Measurements from ENCODE around the gene TSFM.
"Not testable (repeated sequence)": the region's sequence is repeated elsewhere in the genome, so short reads cannot be mapped to it uniquely, and the experiment has no call there.

TSFM gene

DNA sequence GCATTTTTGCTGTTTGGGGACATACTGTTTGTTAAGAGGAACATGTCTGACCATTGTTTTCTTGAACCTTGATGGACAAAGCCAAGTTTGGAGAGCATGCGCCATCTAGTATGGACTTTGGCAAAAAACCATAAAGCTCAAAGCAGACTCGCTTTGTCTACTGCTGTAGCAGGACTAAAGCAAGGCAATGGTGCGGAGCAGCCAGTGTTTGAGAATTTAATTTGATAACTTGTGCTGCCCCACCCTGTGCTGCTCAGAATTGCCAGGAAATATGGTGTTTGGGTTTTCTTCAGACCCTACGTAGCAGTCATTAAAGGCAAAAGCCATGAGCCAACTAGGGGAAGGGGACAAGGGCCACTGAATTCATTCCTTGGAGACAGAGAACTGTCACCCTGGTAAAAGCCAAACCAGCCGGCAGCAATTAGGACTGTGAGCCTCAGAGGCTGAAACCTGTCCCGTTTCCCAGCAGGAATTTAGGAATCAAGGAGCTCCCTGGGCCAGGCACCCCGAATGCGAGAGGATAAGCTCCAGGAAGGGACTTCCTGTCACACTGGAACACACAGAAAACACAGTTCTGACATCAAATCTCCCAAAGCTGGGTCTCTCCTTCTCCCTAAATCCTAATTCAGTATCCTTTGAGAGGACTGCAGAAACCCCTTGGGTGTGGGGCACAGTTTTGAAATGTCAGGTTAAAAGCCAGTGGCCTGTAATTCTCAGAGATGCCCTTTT is 34.8 kb downstream of the TSFM start:
- DNase-seq = no peak

DNA sequence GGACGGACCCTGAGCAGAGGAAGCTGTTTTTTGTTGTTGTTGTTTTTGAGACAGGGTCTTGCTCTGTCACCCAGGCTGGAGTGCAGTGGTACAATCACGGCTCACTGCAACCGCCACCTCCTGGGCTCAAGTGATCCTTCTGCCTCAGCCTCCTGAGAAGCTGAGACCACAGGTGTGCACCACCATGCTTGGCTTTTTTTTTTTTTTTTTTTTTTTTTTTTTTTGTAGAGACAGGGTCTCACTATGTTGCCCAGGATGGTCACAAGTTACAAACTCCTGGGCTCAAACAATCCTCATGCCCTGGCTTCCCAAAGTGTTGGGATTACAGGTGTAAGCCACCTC is 35.4 kb downstream of the TSFM start:
- DNase-seq = not testable (repeated sequence)

DNA sequence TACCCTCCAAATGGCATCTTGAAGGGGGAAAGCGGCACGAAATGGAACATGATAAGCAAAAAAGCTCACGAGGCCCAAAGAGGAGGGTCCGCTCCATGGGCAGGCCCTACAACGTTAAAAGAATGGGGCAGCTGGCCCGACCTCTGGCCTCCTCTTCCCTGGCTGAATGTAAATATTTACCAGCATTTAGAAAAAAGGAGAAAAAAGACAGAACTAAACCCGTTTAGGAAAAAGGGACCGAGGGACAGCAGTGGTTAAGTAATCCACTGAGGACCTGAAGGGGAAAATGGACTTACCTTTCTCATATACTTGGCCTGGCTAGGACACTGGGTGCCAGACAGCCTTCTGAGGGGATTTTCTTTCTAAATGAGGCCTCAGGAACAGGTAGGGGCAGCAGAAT is 37.5 kb downstream of the TSFM start:
- DNase-seq = not testable (repeated sequence)

DNA sequence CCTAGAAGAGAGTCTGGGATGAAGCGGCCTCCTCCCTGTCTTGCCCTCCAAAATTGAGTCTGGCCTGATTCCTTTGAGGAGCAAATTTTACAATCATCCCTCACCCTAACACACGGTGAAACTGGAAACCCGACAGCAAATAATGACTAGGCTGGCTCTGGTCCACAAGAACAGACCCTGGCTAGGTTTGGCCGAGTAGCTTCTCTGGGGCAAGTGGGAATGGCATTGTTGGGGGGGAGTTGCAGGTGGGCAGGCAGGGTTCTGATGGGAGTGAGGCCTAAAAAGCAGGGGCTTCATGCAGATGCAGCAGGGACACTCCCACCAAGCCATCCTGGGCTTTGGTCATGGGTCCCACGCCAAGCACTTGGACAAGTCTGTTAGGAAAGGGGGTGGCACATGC is 38.4 kb downstream of the TSFM start:
- not testable (repeated sequence) for DNase-seq

DNA sequence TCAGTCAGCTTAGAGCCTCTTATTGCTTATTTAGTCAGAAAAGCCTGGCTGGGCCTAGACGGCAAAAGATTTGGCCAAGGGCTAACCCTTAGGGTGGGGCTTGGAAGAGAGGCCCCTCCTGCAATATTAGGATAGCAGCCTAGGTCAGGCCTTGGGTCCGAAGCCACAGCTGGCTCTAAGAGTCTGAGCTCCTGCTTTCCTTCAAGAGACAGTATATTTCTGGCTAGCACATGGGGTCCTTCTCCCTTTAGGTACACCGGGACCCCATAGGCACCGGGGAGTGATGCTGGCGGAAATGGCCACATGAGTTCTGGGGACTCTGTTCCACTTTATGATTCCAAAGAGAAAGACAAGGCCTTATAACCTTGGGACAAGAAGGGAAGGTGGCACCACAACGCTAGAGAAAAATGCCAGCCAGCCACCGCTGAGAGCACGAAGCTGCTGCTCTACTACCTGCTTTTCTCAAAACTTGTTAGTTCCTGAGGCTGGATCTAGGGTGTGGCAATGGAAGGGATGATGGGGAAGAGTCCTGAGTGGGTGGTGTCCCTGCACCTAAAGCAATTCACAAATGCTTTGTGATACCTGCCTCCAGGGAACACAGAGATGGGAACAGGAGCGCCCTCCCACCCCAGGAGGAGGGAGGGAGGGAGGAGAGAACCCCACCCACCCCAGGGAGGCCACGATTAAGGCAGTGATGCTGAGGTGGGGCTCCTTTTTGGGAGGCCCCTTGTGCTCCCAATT is 39.1 kb downstream of the TSFM start:
- no peak for DNase-seq

DNA sequence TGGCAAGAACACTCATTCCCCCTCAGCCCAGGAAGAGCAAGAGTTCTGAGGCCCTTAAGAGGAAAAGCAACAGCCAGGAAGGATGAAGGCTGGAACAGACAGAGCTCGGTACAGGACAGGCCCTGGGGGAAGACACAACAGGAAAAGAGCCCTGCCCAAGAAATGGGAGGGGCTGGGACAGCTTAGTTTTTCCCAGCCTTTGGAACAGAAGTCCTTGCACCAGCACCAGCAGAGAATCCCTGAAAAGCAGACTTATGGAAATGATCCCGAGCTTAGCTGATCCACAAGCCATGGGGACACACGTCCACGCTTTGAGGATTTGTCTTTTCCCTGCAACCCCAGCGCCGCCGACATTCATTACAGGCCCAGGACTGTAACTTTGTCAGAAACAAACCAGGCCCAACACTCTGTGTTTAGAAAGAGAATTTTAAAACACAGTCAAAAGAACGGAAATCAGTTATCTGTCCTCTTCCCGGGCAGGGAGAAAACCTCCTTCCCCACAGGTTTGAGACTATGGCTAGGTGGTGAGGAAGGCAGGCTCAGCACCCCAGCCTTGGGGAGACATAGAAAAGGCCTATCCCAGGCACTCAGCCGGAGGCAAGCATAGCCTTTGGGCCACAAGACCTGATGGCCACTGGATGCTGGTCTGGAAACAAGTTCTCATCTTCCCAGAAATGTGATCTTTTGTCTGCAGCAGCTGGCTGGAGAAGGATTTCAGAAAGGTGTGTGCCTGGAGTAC is 40.0 kb downstream of the TSFM start:
- DNase-seq = no peak

DNA sequence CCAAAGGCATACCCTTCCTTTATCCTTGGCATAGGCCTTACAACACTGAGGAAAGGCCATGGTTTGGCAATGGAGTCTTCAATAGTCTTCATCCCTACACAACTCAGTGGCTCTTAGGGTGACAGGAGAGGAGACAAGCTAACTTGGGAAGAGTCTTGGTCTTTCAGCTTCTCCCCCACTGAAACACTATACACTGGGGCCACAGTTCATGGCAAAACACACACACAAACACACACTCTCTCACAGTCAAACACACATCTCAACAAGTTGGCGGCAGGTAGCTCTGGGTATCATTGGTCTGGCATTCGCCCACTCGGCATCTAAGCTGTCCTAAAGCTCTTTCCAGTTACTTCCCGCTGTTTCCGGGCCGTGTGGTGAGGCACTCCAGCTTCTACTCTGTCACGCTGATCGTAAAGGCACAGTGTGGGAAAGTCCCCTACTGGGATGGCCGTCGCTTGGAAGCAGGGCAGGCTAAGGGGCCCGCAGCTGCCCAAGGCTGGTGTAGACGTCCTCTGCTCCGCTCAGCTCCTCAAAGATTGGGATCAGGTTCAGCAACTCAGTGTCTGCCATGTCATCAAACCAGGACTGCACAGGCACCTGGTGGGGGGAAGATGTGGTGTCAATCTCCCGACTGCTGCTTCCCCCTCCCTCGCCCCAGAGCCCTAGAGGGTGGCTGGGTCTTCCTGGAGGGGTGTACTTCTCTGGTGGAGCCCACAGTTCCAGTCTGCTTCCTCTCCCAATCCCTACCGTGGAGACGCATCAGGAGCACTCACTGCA is 40.7 kb downstream of the TSFM start:
- no peak for DNase-seq

DNA sequence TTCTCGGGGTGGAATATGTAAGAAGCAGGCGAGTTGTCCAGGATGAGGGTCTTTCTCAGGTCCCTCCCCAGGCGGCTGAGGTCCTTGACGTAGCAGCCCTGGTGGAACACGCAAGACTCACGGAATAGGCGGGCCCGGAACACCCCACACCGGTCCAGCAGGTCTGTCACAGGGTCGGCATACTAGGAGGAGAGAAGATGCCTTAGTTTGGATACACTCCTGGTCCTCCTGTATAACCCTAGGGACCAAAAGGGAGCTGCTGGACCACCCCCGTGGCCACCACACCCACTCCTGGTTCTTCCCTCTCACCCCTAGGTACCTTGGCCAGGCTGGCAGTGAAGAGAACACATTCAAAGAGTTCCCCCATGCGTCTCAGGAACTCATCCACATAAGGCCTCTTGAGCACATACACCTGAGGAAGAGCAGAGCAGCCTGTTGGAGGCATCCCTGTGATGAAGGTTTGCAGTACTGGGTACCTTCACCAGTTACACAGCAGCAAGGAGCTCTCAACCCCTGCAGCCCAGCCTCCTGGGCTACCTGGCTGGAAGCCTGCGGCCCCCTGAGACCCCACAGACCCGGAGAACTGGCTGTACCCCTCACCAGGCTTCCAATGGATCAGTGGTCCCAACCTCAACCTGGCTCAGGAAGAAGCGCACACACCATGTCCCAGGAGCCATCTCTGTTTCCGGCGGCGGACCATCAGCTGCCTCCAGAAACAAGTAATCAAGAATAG is 41.5 kb downstream of the TSFM start:
- DNase-seq = no peak

DNA sequence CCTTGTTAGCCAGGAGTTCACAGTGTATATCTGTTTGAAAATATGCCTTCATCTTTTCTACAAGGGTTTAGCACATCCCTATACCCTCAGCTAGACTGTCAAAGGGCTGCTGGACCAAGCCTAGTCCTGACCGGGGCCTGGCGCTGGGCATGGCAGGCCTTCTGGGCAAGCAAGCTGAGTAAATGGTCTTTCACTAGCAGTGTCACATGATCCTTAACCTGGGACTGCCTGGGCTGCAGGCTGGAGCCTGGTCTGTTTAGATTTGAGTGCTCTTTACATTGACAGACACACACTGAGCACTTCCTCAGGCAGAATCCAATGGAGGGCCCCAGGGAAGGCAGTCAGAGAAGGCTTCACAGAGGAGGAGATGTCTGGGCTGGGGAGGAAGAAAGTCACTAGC is 42.9 kb downstream of the TSFM start:
- no peak for DNase-seq

DNA sequence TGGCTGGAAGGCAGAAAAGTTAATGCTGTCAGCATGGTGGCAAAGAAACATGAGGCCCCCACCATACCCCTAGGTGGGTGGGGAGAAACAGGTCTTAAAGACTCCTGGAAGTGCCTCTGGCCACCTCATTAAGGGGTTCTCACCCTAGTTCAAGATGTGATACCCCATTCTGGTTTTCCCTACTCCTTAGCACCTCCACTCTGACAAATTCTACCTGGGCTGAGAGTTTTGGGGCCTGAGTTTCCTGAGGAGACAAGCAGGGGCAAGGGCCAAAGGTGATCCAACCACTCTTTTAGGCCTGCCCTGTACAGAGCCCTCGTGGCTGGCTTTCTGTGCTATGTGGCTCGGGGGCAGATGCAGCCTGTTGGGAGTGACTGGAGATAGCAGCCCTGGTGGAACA is 43.8 kb downstream of the TSFM start:
- DNase-seq = no peak

DNA sequence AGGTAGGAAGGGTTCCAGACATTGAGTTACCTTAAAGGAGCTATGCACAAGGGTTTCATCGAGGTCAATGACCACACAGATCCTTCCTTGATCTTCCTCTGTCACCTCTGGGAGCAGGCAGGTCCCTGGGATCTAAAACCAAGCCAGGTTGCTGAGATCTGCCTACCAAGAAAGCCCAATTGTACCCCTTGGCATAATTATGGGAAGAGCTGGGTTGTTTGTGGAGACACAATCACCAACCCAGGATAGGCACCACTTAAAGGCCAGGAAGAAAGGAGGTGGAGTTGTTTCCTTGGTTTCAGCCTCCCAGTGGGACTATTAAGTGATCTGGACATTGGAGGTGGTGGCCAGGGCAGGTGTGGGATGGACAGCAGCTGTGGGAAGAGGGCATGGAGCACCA is 44.4 kb downstream of the TSFM start:
- DNase-seq = no peak

DNA sequence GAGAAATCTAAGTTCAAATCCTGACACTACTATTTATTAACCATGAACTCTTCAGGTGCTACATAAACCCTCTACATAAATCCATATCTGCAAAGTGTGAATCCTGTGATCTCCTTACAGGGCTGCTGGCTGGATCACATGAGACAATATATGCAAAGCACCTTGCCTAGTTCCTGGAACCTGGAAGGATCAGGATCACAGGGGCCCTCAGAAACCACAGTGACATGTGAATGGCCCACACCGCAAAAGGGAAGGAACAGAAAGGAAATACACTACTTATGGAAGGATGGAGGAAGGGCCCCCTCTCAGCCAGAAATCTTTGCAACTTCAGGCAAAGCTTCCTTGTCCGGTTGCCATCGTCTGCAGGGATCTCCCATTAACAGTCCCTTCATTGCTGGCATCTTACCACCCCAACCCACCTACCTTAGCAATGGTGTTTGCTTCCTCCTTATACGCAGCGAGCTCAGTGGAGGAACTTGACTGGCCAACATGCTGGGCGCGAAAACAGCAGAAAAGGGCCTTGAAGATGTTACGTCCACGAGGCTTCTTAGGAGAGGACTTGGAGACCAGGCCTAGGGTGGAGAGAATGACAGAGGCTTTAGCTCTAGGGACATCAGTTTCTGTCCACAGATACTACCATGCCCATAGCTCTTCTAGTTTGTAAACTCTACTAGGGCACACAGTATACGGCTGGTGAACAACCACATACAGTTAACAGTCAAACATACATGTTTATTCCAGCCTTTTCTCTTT is 46.6 kb downstream of the TSFM start:
- no peak for DNase-seq

DNA sequence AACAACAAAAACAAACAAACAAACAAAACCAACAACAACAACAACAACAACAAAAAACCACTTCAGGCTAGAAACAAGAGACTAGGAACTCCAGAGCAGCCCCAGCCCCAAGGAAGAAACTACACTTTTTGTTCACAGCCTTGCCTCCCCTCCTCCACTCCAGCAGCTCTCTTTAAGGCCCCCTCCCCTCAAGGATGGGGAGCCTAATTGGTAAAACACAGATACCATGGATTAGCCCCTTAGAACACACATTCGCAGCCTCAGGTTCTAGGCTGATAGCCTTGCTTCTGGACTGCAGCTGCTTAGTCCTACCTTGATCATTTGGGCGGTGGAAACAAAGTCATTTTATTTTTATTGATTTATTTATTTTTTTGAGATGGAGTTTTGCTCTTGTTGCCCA is 47.8 kb downstream of the TSFM start:
- DNase-seq = no peak

DNA sequence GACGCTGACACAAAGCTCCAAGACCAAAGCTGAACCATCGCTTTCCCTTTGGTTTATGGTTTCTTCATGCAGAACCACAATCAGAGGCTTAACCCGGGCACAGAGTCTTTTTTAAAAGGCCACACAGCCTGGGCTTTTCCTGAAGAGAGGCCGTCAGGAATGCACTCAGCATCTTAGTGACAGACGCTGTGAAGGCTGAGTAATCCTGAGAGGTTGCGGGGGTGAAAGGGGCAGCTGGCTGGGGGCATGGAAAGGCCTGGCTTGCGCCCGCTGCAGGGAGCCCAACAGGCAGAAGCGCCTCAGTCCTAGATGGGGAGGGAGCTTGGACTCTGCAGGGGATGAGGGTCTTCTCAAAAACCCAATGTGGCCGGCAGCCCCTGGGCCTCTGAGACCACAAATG is 50.4 kb downstream of the TSFM start:
- DNase-seq = no peak

DNA sequence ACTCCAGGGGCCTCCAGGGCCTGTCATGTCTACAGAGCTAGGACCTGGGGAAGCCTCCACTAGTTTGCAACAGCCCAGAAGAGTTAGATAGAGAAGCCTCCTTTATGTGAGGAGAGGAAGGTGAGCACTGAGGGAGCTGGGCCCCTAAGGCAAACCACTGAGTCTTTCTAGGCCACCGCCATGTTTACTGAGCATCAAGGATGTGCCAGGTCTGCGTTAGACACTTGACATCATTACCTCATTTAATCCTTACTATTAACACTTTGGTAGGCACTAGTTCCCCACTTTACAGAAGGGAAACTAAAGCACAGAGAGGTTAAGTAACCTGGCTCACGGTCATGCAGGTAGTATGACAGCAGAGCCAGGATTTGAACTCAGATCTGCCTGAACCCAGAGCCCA is 51.1 kb downstream of the TSFM start:
- DNase-seq = no peak

DNA sequence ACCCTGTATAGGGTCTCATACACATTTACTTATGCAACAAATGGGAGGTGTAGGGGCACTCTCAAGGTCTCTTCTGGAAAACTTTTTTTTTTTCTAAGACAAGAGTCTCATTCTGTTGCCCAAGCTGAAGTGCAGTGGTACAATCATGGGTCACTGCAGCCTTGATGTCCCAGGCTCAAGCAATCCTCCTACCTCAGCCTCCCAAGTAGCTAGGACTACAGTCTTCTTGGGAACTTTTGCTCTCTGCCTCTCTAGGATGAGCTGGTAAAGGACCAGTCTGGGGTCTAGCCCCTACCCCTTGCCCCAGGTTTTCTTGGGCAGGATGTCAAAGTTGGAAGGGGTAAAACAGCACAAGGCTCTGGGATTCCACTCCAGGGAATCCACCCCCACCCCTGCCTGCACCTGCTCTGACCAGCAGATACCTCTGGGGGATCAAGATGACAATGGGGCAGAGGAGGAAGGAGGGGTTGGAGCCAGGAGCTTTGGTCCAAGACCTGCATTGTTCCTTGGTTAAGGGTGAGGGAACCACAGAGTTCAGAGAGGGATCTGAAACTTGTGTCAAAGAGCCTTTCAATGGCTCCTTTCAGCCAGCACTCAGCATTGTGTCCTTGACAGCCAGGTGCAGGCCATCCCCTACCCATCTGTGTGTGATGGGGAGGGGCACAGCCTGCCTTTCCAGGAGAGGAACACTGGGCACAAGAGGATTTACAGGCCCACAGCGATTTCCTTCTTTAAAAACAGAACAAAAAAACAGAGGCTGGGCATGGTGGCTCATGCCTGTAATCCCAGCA is 51.7 kb downstream of the TSFM start:
- no peak for DNase-seq

DNA sequence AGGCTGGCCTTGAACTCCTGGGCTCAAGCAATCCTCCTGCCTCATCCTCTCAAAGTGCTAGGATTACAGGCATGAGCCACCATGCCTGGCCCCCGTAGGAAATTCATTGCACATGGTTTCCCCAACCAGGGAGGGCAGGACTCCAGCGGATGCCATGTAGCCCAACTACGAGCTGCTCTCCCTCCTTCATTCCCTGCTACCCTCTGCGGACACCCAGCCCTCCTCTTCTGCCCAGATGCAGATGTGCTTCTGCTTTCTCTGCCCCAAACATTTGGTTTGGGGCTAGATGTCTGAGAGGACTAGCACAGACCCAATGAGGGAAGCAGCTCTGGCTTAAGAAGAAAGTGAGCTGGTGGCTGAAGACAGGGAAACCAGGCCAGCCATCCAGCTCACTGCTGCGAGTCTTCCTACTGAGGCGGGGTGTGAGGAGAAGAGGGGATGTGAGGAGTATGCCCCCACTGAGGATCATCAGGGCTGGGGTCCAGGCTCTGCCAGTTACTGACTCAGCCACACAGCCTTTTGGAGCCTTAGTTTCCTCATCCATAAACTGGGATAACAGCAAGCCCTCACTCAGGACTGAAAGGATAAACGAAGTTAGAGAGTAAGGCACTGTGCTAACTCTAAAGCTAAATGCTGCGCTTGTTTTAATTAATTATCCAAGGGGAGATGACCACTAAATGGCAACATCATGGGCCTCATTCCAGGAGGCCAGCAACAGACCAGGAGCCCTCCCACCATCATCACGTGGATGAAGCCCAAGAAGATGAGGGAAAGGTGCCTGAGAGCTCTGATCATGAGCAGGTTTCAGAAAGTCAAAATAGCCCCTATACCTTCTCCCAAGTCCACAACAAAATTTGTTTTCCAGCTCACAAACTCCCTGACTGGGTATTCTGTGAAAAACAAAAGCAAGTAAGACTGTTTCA is 53.0 kb downstream of the TSFM start:
- no peak for DNase-seq

DNA sequence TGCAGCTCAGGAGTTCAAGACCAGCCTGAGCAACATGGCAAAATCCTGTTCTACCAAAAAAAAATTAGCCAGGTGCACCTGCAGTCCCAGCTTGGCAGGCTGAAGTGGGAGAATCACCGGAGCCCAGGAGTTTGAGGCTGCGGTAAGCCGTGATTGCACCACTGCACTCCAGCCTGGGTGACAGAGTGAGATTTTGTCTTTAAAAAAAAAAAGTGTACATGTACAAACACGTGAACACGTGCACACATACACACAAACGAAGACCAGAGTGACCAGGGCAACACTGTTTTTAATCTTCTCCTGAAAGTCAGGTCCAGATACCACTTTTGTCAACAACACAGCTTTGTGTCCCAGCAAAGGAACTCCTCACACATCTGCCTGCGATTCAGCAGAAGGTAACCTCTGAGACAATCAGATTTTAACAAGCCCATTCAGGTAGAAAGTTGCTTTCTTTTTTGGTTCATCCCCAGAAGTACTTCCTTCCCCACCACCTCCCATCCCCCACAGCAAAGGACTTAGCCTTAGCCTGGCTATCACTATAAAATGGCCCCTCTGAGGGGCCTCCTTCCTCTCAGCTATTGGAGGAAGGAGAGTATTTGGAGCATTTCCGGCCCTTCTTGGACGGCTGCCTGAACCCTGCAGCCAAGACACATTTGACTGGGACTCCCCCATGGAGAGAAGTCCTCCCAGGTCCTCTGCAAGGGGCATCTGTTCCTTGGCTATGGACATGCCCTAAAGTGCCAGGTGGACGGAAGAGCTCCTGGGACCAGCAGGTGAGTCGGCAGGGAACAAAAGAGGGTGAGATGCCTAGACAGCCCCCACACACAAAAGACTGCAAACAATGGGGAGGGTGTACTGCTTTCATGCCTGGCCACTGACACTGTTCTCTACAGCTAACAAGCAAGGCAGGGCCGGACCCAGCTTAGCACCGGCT is 54.1 kb downstream of the TSFM start:
- peak; percentile 95 for DNase-seq

All from fibroblast of upper back skin (primary cell).